ENCODE measurements around the gene TESMIN. TPM values are rescaled to one million over a fixed set of nuclear protein-coding genes. Genes with fewer than 3 reads are reported as not detected.

The TESMIN gene
- total RNA-seq, 1 experiment from 2014 or later = 24.8 TPM

GRCh38 chr11:68778205-68778604 lies 26.9 kb upstream of the TESMIN start:
- no TSS peak for BruUV-seq (replicated peaks)
- Histone ChIP-seq H3K36me3 (ENCODE audit: control insufficient read depth in 1 of 2, insufficient read depth in 2 of 2, low read length in 2 of 2) (peaks cover 3 to 29% of the 10 kb centered on the region in 2 experiments), H3K4me1 (ENCODE audit: control insufficient read depth in 1 of 2, insufficient read depth in 2 of 2, low read length in 2 of 2) (peaks cover 18 to 24% of the 10 kb centered on the region in 2 experiments), H2AFZ (ENCODE audit: low read depth, low read length, poor library complexity, severe bottlenecking) (no peak overlapping the region), H3K9me3 (ENCODE audit: control insufficient read depth in 1 of 2, insufficient read depth in 1 of 2, low read depth in 1 of 2, low read length in 2 of 2) (no peaks in the 10 kb centered on the region), H3K9ac (ENCODE audit: low read length) (no peak overlapping the region), H3K4me2 (ENCODE audit: low read length) (no peak overlapping the region), H4K20me1 (ENCODE audit: insufficient read depth) (no peaks in the 10 kb centered on the region), H3K27me3 (ENCODE audit: insufficient read depth, low read length) (no peaks in the 10 kb centered on the region), H3K9me2 (ENCODE audit: insufficient read depth) (no peaks in the 10 kb centered on the region), H3K4me3 (replicated peaks in 1 of 2; ENCODE audit: low read depth in 1 of 2, low read length in 2 of 2) (no peak overlapping the region), H3K79me2 (ENCODE audit: insufficient read depth, low read length) (no peaks in the 10 kb centered on the region), H3K27ac (ENCODE audit: low read depth, low read length) (no peak overlapping the region)
- ChIA-PET RAD21 (ENCODE audit: low non-redundant PET in 1 of 2, low total read pairs in 2 of 2, uncharacterized antibody in 2 of 2, unreplicated experiment in 2 of 2) (no interaction called here), CTCF (no interaction called here), POLR2A (no interaction called here)
- ATAC-seq (no peak), DNase-seq (ENCODE audit: low read depth, low spot score) (no peak)
- intact Hi-C loops (cut with micrococcal nuclease) = no loop called here
- TF ChIP-seq, protein P1, sequence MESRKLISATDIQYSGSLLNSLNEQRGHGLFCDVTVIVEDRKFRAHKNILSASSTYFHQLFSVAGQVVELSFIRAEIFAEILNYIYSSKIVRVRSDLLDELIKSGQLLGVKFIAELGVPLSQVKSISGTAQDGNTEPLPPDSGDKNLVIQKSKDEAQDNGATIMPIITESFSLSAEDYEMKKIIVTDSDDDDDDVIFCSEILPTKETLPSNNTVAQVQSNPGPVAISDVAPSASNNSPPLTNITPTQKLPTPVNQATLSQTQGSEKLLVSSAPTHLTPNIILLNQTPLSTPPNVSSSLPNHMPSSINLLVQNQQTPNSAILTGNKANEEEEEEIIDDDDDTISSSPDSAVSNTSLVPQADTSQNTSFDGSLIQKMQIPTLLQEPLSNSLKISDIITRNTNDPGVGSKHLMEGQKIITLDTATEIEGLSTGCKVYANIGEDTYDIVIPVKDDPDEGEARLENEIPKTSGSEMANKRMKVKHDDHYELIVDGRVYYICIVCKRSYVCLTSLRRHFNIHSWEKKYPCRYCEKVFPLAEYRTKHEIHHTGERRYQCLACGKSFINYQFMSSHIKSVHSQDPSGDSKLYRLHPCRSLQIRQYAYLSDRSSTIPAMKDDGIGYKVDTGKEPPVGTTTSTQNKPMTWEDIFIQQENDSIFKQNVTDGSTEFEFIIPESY (IDR thresholded peaks at IDR 0.05; ENCODE audit: extremely low read depth, insufficient replicate concordance, low read length) = no peak
- no peak for TF ChIP-seq POLR2AphosphoS5 (IDR thresholded peaks at IDR 0.05; ENCODE audit: low read depth, low read length)
- no peak for TF ChIP-seq YY1 (IDR thresholded peaks at IDR 0.05; ENCODE audit: extremely low read depth, insufficient replicate concordance, low read depth, low read length)
- no peak for TF ChIP-seq CEBPB (IDR thresholded peaks at IDR 0.05; ENCODE audit: low read depth)
- no peak for TF ChIP-seq ATF3 (IDR thresholded peaks at IDR 0.05)
- TF ChIP-seq SRF (IDR thresholded peaks at IDR 0.05; ENCODE audit: low read depth) = no peak
- TF ChIP-seq, protein P2, sequence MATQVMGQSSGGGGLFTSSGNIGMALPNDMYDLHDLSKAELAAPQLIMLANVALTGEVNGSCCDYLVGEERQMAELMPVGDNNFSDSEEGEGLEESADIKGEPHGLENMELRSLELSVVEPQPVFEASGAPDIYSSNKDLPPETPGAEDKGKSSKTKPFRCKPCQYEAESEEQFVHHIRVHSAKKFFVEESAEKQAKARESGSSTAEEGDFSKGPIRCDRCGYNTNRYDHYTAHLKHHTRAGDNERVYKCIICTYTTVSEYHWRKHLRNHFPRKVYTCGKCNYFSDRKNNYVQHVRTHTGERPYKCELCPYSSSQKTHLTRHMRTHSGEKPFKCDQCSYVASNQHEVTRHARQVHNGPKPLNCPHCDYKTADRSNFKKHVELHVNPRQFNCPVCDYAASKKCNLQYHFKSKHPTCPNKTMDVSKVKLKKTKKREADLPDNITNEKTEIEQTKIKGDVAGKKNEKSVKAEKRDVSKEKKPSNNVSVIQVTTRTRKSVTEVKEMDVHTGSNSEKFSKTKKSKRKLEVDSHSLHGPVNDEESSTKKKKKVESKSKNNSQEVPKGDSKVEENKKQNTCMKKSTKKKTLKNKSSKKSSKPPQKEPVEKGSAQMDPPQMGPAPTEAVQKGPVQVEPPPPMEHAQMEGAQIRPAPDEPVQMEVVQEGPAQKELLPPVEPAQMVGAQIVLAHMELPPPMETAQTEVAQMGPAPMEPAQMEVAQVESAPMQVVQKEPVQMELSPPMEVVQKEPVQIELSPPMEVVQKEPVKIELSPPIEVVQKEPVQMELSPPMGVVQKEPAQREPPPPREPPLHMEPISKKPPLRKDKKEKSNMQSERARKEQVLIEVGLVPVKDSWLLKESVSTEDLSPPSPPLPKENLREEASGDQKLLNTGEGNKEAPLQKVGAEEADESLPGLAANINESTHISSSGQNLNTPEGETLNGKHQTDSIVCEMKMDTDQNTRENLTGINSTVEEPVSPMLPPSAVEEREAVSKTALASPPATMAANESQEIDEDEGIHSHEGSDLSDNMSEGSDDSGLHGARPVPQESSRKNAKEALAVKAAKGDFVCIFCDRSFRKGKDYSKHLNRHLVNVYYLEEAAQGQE (IDR thresholded peaks at IDR 0.05; ENCODE audit: low read depth) = no peak
- no peak for TF ChIP-seq SP1 (IDR thresholded peaks at IDR 0.05; ENCODE audit: low read depth)
- TF ChIP-seq POLR2A (IDR thresholded peaks at IDR 0.05; ENCODE audit: borderline replicate concordance, extremely low read depth, insufficient read depth, insufficient read length) = no peak
- no peak for TF ChIP-seq ZFX (IDR thresholded peaks at IDR 0.05)
- no peak for TF ChIP-seq SIN3A (IDR thresholded peaks at IDR 0.05; ENCODE audit: low read depth)
- TF ChIP-seq ELF1 (IDR thresholded peaks at IDR 0.05; ENCODE audit: borderline replicate concordance, low read depth) = no peak
